Activated T-helper 1 cell treated with anti-CD3 and anti-CD28 coated beads, Interleukin-12 subunit alpha, Interleukin-12 subunit beta, Interleukin-2, Interleukin-4 antibody, amounts not matched to agents 30 ng/mL and 10 ng/mL and 1 ng/mL, durations not matched to agents 14 hours and 24 hours and 36 hours (primary cell): ENCODE results near the gene IDNK. TPM values are rescaled to one million over a fixed set of nuclear protein-coding genes. Genes with fewer than 3 reads are reported as not detected.
"Not testable (repeated sequence)": the region's sequence is repeated elsewhere in the genome, so short reads cannot be mapped to it uniquely, and the experiment has no call there.

Source experiments
- DNase-seq: peaks from one replicate; pipeline ENCODE4 v3.0.0; 2021; ENCODE audit warnings: low spot score
- H3K27ac Mint-ChIP-seq: one replicate; pipeline ENCODE4 v1.8.0; 2021; ENCODE audit warnings: mild to moderate bottlenecking, mixed read lengths
- H3K27me3 Mint-ChIP-seq: one replicate; pipeline ENCODE4 v1.8.0; 2022; ENCODE audit warnings: mild to moderate bottlenecking, moderate library complexity, mixed read lengths; ENCODE audit not compliant: insufficient read depth
- H3K36me3 Mint-ChIP-seq: one replicate; pipeline ENCODE4 v1.8.0; 2021; ENCODE audit warnings: low read depth, mixed read lengths
- H3K4me1 Mint-ChIP-seq: one replicate; pipeline ENCODE4 v1.8.0; 2021; ENCODE audit warnings: low read depth, mixed read lengths
- H3K4me3 Mint-ChIP-seq: one replicate; pipeline ENCODE4 v1.8.0; 2021; ENCODE audit warnings: mild to moderate bottlenecking, moderate library complexity, mixed read lengths
- H3K9me3 Mint-ChIP-seq: one replicate; pipeline ENCODE4 v1.8.0; 2021; ENCODE audit warnings: mixed read lengths
- intact Hi-C: fragments of 100-400 bp; cut with micrococcal nuclease; formaldehyde crosslinking; loops from one replicate; pipeline ENCODE4 v1.15.1; 2024
- total RNA-seq: library from RNA; stranded (reverse); gene quantifications from 2 replicates; pipeline ENCODE4 v1.2.3, GENCODE V29; 2022

The IDNK gene
- total RNA-seq = 4.5 and 6.3 TPM in 2 replicates

GRCh38 chr9:83622939-83623678 is at the start of gene IDNK:
TSS of gene IDNK (plus strand) at chr9:83623143. CDS start at chr9:83623172, 29 bp downstream.
- intact Hi-C loops = loop anchor here (1.0 to 5.0 kb wide), 6 partner anchors 85 to 674 kb away; partner anchors contain the start of genes GKAP1, HNRNPK, KIF27 and RMI1
- Mint-ChIP-seq H3K27me3 (peaks cover 10% of the 10 kb centered on the region), H3K4me1 (peaks cover 44% of the 10 kb centered on the region), H3K9me3 (no peaks in the 10 kb centered on the region), H3K4me3 (peak within 1 kb of the TSS; percentile 91), H3K36me3 (peaks cover 7% of the 10 kb centered on the region), H3K27ac (peak within 1 kb of the TSS; percentile 97)
- peak; percentile 60 for DNase-seq

GRCh38 chr9:83574482-83574881 is 48.5 kb upstream of the IDNK start:
- no peaks in the 10 kb centered on the region for H3K36me3 Mint-ChIP-seq
- no peak for DNase-seq
- intact Hi-C loops = no loop called here
- no peaks in the 10 kb centered on the region for H3K4me1 Mint-ChIP-seq
- H3K27me3 Mint-ChIP-seq = no peaks in the 10 kb centered on the region
- no peaks in the 10 kb centered on the region for H3K9me3 Mint-ChIP-seq
- H3K27ac Mint-ChIP-seq = no peak overlapping the region
- H3K4me3 Mint-ChIP-seq = no peak overlapping the region

GRCh38 chr9:83582029-83582428 is 40.9 kb upstream of the IDNK start:
- H3K4me3 Mint-ChIP-seq = no peak overlapping the region
- no peak overlapping the region for H3K27ac Mint-ChIP-seq
- H3K9me3 Mint-ChIP-seq = no peaks in the 10 kb centered on the region
- no peaks in the 10 kb centered on the region for H3K4me1 Mint-ChIP-seq
- no peaks in the 10 kb centered on the region for H3K27me3 Mint-ChIP-seq
- no peaks in the 10 kb centered on the region for H3K36me3 Mint-ChIP-seq
- intact Hi-C loops = no loop called here
- DNase-seq = no peak

GRCh38 chr9:83583151-83584014 is 39.6 kb upstream of the IDNK start:
- Mint-ChIP-seq H3K9me3 (no peaks in the 10 kb centered on the region), H3K36me3 (no peaks in the 10 kb centered on the region), H3K4me1 (no peaks in the 10 kb centered on the region), H3K4me3 (no peak overlapping the region), H3K27ac (no peak overlapping the region), H3K27me3 (no peaks in the 10 kb centered on the region)
- intact Hi-C loops = no loop called here
- no peak for DNase-seq

- no peak for DNase-seq
- intact Hi-C loops = no loop called here
- H3K4me3 Mint-ChIP-seq = no peak overlapping the region
- H3K4me1 Mint-ChIP-seq = no peaks in the 10 kb centered on the region
- no peaks in the 10 kb centered on the region for H3K27me3 Mint-ChIP-seq
- no peak overlapping the region for H3K27ac Mint-ChIP-seq
- no peaks in the 10 kb centered on the region for H3K36me3 Mint-ChIP-seq
- no peaks in the 10 kb centered on the region for H3K9me3 Mint-ChIP-seq
Measured at GRCh38 chr9:83584995-83585394, 37.9 kb upstream of the IDNK start.

GRCh38 chr9:83588256-83588655 is 34.7 kb upstream of the IDNK start:
- no peaks in the 10 kb centered on the region for H3K36me3 Mint-ChIP-seq
- no peaks in the 10 kb centered on the region for H3K9me3 Mint-ChIP-seq
- H3K4me3 Mint-ChIP-seq = no peak overlapping the region
- no peak for DNase-seq
- intact Hi-C loops = no loop called here
- no peaks in the 10 kb centered on the region for H3K4me1 Mint-ChIP-seq
- H3K27ac Mint-ChIP-seq = no peak overlapping the region
- H3K27me3 Mint-ChIP-seq = no peaks in the 10 kb centered on the region

- Mint-ChIP-seq H3K27ac (no peak overlapping the region), H3K36me3 (no peaks in the 10 kb centered on the region), H3K4me3 (no peak overlapping the region), H3K27me3 (peaks cover 3% of the 10 kb centered on the region), H3K9me3 (no peaks in the 10 kb centered on the region), H3K4me1 (no peaks in the 10 kb centered on the region)
- no peak for DNase-seq
- intact Hi-C loops = loop anchor here (1.0 kb wide), 1 partner anchor 263 kb away; no protein-coding TSS in a partner anchor
Measured at GRCh38 chr9:83596899-83597504, 25.9 kb upstream of the IDNK start.

- DNase-seq = no peak
- intact Hi-C loops = no loop called here
- H3K27me3 Mint-ChIP-seq = peaks cover 4% of the 10 kb centered on the region
- no peaks in the 10 kb centered on the region for H3K4me1 Mint-ChIP-seq
- no peaks in the 10 kb centered on the region for H3K36me3 Mint-ChIP-seq
- H3K4me3 Mint-ChIP-seq = no peak overlapping the region
- H3K9me3 Mint-ChIP-seq = no peaks in the 10 kb centered on the region
- H3K27ac Mint-ChIP-seq = no peak overlapping the region
Measured at GRCh38 chr9:83598487-83598886, 24.5 kb upstream of the IDNK start.

- no peak overlapping the region for H3K4me3 Mint-ChIP-seq
- H3K4me1 Mint-ChIP-seq = no peaks in the 10 kb centered on the region
- DNase-seq = no peak
- H3K9me3 Mint-ChIP-seq = no peaks in the 10 kb centered on the region
- H3K27me3 Mint-ChIP-seq = peaks cover 4% of the 10 kb centered on the region
- no peaks in the 10 kb centered on the region for H3K36me3 Mint-ChIP-seq
- intact Hi-C loops = no loop called here
- no peak overlapping the region for H3K27ac Mint-ChIP-seq
Measured at GRCh38 chr9:83599071-83599470, 23.9 kb upstream of the IDNK start.

GRCh38 chr9:83601463-83601862 is 21.5 kb upstream of the IDNK start:
- Mint-ChIP-seq H3K4me3 (no peak overlapping the region), H3K36me3 (no peaks in the 10 kb centered on the region), H3K9me3 (no peaks in the 10 kb centered on the region), H3K4me1 (no peaks in the 10 kb centered on the region), H3K27me3 (peaks cover 4% of the 10 kb centered on the region), H3K27ac (no peak overlapping the region)
- no peak for DNase-seq
- intact Hi-C loops = no loop called here

GRCh38 chr9:83607620-83608019 is 15.3 kb upstream of the IDNK start:
- intact Hi-C loops, H3K4me1 Mint-ChIP-seq, H3K4me3 Mint-ChIP-seq, H3K36me3 Mint-ChIP-seq, H3K27me3 Mint-ChIP-seq, H3K27ac Mint-ChIP-seq, DNase-seq, H3K9me3 Mint-ChIP-seq: not testable (repeated sequence)

- H3K9me3 Mint-ChIP-seq, H3K36me3 Mint-ChIP-seq, H3K4me1 Mint-ChIP-seq, H3K27ac Mint-ChIP-seq, H3K4me3 Mint-ChIP-seq, intact Hi-C loops, DNase-seq: not testable (repeated sequence)
- H3K27me3 Mint-ChIP-seq = peaks cover 11% of the 10 kb centered on the region
Measured at GRCh38 chr9:83613298-83613697, 9.6 kb upstream of the IDNK start.

GRCh38 chr9:83617299-83617698 is 5.6 kb upstream of the IDNK start:
- H3K27me3 Mint-ChIP-seq = peaks cover 18% of the 10 kb centered on the region
- no peaks in the 10 kb centered on the region for H3K9me3 Mint-ChIP-seq
- no peaks in the 10 kb centered on the region for H3K36me3 Mint-ChIP-seq
- no peak overlapping the region for H3K4me3 Mint-ChIP-seq
- H3K4me1 Mint-ChIP-seq = peaks cover 14% of the 10 kb centered on the region
- no peak for DNase-seq
- intact Hi-C loops = no loop called here
- no peak overlapping the region for H3K27ac Mint-ChIP-seq
